K562 (cell line): Measurements from ENCODE around the gene TRIM33. TPM values are rescaled to one million over a fixed set of nuclear protein-coding genes. Genes with fewer than 3 reads are reported as not detected.

Experiments
- BACH1 ChIP-seq: fragments of 200-800 bp; sonication (Bioruptor generic); IDR thresholded peaks from 2 replicates; pipeline ENCODE4 v1.6.1; 2016; ENCODE audit warnings: missing genetic modification characterization, missing compliant biosample characterization
- BCOR ChIP-seq: fragments of 450-650 bp; IDR thresholded peaks from 2 replicates; pipeline ENCODE4 v1.6.1; 2016
- CBFA2T3 ChIP-seq: fragments of 450-650 bp; IDR thresholded peaks from 2 replicates; pipeline ENCODE4 v1.6.1; 2017
- DPF2 ChIP-seq: fragments of 450-650 bp; IDR thresholded peaks from 2 replicates; pipeline ENCODE4 v1.6.1; 2016
- E2F8 ChIP-seq: fragments of 450-650 bp; IDR thresholded peaks from 2 replicates; pipeline ENCODE4 v1.7.1; 2018; ENCODE audit warnings: mild to moderate bottlenecking, low read depth; ENCODE audit not compliant: partially characterized antibody
- ETS2 ChIP-seq: IDR thresholded peaks from 2 replicates; pipeline ENCODE4 v1.6.1; 2016; ENCODE audit warnings: borderline replicate concordance, missing genetic modification characterization, mild to moderate bottlenecking, moderate library complexity, missing compliant biosample characterization; ENCODE audit not compliant: poor library complexity, severe bottlenecking
- GTF2A2 ChIP-seq: IDR thresholded peaks from 2 replicates; pipeline ENCODE4 v1.6.1; 2016; ENCODE audit warnings: mild to moderate bottlenecking, missing genetic modification characterization, missing compliant biosample characterization
- KLF10 ChIP-seq: fragments of 250-450 bp; sonication (Bioruptor Pico); IDR thresholded peaks from 2 replicates; pipeline ENCODE4 v1.6.1; 2021; ENCODE audit warnings: matching md5 sums
- PHF21A ChIP-seq: fragments of 450-650 bp; IDR thresholded peaks from 2 replicates; pipeline ENCODE4 v1.6.1; 2017; ENCODE audit warnings: low read depth, borderline replicate concordance
- POLR3G ChIP-seq: IDR thresholded peaks from 2 replicates; pipeline ENCODE4 v1.6.1; 2011; ENCODE audit not compliant: insufficient read length, insufficient replicate concordance; ENCODE audit errors: extremely low read depth
- POU5F1 ChIP-seq: fragments of 150-350 bp; IDR thresholded peaks from 2 replicates; pipeline ENCODE4 v1.6.1; 2014; ENCODE audit warnings: borderline replicate concordance, low read length, low read depth, mild to moderate bottlenecking; ENCODE audit not compliant: partially characterized antibody
- RBFOX2 ChIP-seq: fragments of 200-400 bp; formaldehyde crosslinking; IDR thresholded peaks from 2 replicates; pipeline ENCODE4 v1.6.1; 2017; ENCODE audit warnings: low read depth, mild to moderate bottlenecking, low read length, moderate library complexity
- SMAD2 ChIP-seq: fragments of 150-350 bp; IDR thresholded peaks from 2 replicates; pipeline ENCODE4 v1.6.1; 2014; ENCODE audit warnings: low read depth, mild to moderate bottlenecking, low read length
- TCF3 ChIP-seq: sonication (generic); formaldehyde crosslinking; IDR thresholded peaks from 2 replicates; pipeline ENCODE4 v1.4.0; 2020; ENCODE audit warnings: mild to moderate bottlenecking, missing genetic modification reagents
- THRAP3 ChIP-seq: fragments of 450-650 bp; IDR thresholded peaks from 2 replicates; pipeline ENCODE4 v1.6.1; 2016; ENCODE audit warnings: mild to moderate bottlenecking, inconsistent platforms, borderline replicate concordance
- TOE1 ChIP-seq, 2 experiments: fragments of 450-650 bp in 1 of 2; sonication (generic) in 1 of 2; formaldehyde crosslinking in 1 of 2; IDR thresholded peaks; 2 replicates each; pipeline versions ENCODE4 v1.7.1 to v1.8.0; 2016 to 2022; ENCODE audit warnings: borderline replicate concordance in 2 of 2, mild to moderate bottlenecking in 2 of 2, antibody characterized with exemption in 1 of 2, inconsistent platforms in 1 of 2, low read depth in 1 of 2, missing genetic modification reagents in 1 of 2, moderate library complexity in 1 of 2
- YBX1 ChIP-seq: fragments of 450-650 bp; IDR thresholded peaks from 2 replicates; pipeline ENCODE4 v1.7.1; 2016; ENCODE audit warnings: mild to moderate bottlenecking
- ZBTB2 ChIP-seq: fragments of 450-650 bp; IDR thresholded peaks from 2 replicates; pipeline ENCODE4 v1.6.1; 2016; ENCODE audit warnings: antibody characterized with exemption
- ZNF212 ChIP-seq: fragments of 450-650 bp; formaldehyde crosslinking; IDR thresholded peaks from 2 replicates; pipeline ENCODE4 v1.4.0; 2020; ENCODE audit warnings: mild to moderate bottlenecking
- ZNF324 ChIP-seq: fragments of 250-450 bp; sonication (Bioruptor Pico); IDR thresholded peaks from 2 replicates; pipeline ENCODE4 v1.4.0; 2020; ENCODE audit warnings: mild to moderate bottlenecking
- ZNF398 ChIP-seq: fragments of 250-450 bp; sonication (Bioruptor Pico); IDR thresholded peaks from 2 replicates; pipeline ENCODE4 v1.8.0; 2021; ENCODE audit warnings: moderate library complexity, mild to moderate bottlenecking, inconsistent platforms
- ZNF583 ChIP-seq: fragments of 250-450 bp; sonication (Bioruptor Pico); IDR thresholded peaks from 2 replicates; pipeline ENCODE4 v1.4.0; 2020
- ZNF584 ChIP-seq: fragments of 200-800 bp; sonication (Bioruptor generic); IDR thresholded peaks from 2 replicates; pipeline ENCODE4 v1.6.1; 2016; ENCODE audit warnings: low read depth, mild to moderate bottlenecking, missing genetic modification characterization, missing compliant biosample characterization
- ZNF785 ChIP-seq: fragments of 250-450 bp; sonication (Bioruptor Pico); IDR thresholded peaks from 2 replicates; pipeline ENCODE4 v1.4.0; 2020; ENCODE audit warnings: mild to moderate bottlenecking
- polyA plus RNA-seq, 8 experiments: library from polyadenylated mRNA; depleted of rRNA in 4 of 8; stranded (reverse) in 5 of 8; unstranded in 3 of 8; fragments of >200 nt; fragmentation: Nextera tagmentation in 2 of 8; fragmentation: Illumina TruSeq in 1 of 8; extraction: Ambion mirVana in 2 of 8; extraction: Trizol in 1 of 8; gene quantifications; 2 replicates each; pipeline versions ENCODE4 v1.2.1 to v1.2.3, GENCODE V29; 2011 to 2014; ENCODE audit warnings: inconsistent platforms in 1 of 8, missing spikeins in 1 of 8
- total RNA-seq, 7 experiments: library from RNA; depleted of rRNA in 6 of 7; stranded (reverse); fragments of >200 nt in 6 of 7; fragmentation: Illumina TruSeq in 2 of 7; extraction: Trizol in 2 of 7; gene quantifications; 2 replicates each; pipeline versions ENCODE4 v1.2.1 to v1.2.3, GENCODE V29; 2011 to 2021; ENCODE audit warnings: low replicate concordance in 1 of 7

The TRIM33 gene
- total and polyA plus RNA-seq, 9 of the 15 experiments (the other 6 are each of a cell fraction or from before 2014, with no cell fraction given), result 9.3 to 58.4 (median 40.2) TPM

GRCh38 chr1:114346480-114347029 is 164.4 kb downstream of the TRIM33 start (continued):
- TF ChIP-seq ZNF584 (CRISPR knock-in tag), result no peak
- TF ChIP-seq GTF2A2, result no peak
- no peak for TF ChIP-seq ZNF785
- TF ChIP-seq ETS2 (tag), result no peak
- TF ChIP-seq THRAP3, result no peak; the same call in 1 of the 2 replicates
- TF ChIP-seq BACH1 (tag), result 0 out of 2 replicates have a peak, but pooled peaks have one; percentile 27
- TF ChIP-seq YBX1, result no peak
- TF ChIP-seq E2F8, result peak; percentile 74
- no peak for TF ChIP-seq ZNF398 (CRISPR knock-in tag)
- TF ChIP-seq ZNF583 (CRISPR knock-in tag), result no peak
- TF ChIP-seq SMAD2, result no peak
- peak; percentile 63; the same call in 1 of the 2 replicates for TF ChIP-seq BCOR
- peak; percentile 65; the same call in 1 of the 2 replicates for TF ChIP-seq TCF3 (CRISPR knock-in tag)
- no peak for TF ChIP-seq ZNF212 (CRISPR knock-in tag)
- TF ChIP-seq KLF10 (CRISPR knock-in tag), result no peak
- TF ChIP-seq POLR3G, result no peak
- TF ChIP-seq PHF21A, result peak; percentile 62; the same call in 1 of the 2 replicates
- peak; percentile 47; the same call in 1 of the 2 replicates for TF ChIP-seq DPF2
- TF ChIP-seq POU5F1, result no peak
- TF ChIP-seq CBFA2T3, result no peak
- no peak; the same call in 1 of the 2 replicates for TF ChIP-seq ZNF324 (CRISPR knock-in tag)
- TF ChIP-seq ZBTB2, result no peak
- peak; percentile 59 for TF ChIP-seq RBFOX2
- peak; percentile 60; the same call in 1 of the 2 replicates for TF ChIP-seq TOE1 (IDR thresholded peaks at IDR 0.05; ENCODE audit: borderline replicate concordance)
- TF ChIP-seq TOE1 (CRISPR knock-in tag; IDR thresholded peaks at IDR 0.05; ENCODE audit: borderline replicate concordance, low read depth), result peak; percentile 95; the same call in 1 of the 2 replicates
